Measurements from ENCODE around the gene HMGN3. TPM values are rescaled to one million over a fixed set of nuclear protein-coding genes. Genes with fewer than 3 reads are reported as not detected.
A peak's percentile ranks its signal among the peaks of the same experiment; 100 is the strongest.

Gene HMGN3
- total and polyA plus RNA-seq, 2 of the 13 experiments (the other 11 are each of a cell fraction or from before 2014, with no cell fraction given) = 67.9 to 145 TPM

GRCh38 chr6:79233611-79234149 lies 802 bp downstream of the HMGN3 start (continued):
- TF ChIP-seq ZMYM2 (CRISPR knock-in tag; IDR thresholded peaks at IDR 0.05) (no peak), TOE1 (CRISPR knock-in tag; IDR thresholded peaks at IDR 0.05) (no peak), KLF16 (CRISPR knock-in tag; IDR thresholded peaks at IDR 0.05) (peak in 1 of 2 experiments; percentile 65; a peak in 1 of 4 replicates), ZNF644 (CRISPR knock-in tag; IDR thresholded peaks at IDR 0.05; ENCODE audit: low read depth) (peak; percentile 66), RFXANK (CRISPR knock-in tag; IDR thresholded peaks at IDR 0.05) (no peak), DR1 (CRISPR knock-in tag; IDR thresholded peaks at IDR 0.05) (peak; percentile 58; the same call in 1 of the 2 replicates), STAT6 (CRISPR knock-in tag; IDR thresholded peaks at IDR 0.05; ENCODE audit: borderline replicate concordance) (no peak), ZNF292 (CRISPR knock-in tag; IDR thresholded peaks at IDR 0.05; ENCODE audit: borderline replicate concordance, low read depth) (peak; percentile 78; the same call in 1 of the 2 replicates), ZNF441 (CRISPR knock-in tag; IDR thresholded peaks at IDR 0.05; ENCODE audit: borderline replicate concordance) (no peak), CERS6 (CRISPR knock-in tag; IDR thresholded peaks at IDR 0.05) (no peak), ZFAT (CRISPR knock-in tag; conservative IDR thresholded peaks at IDR 0.05) (0 out of 2 replicates have a peak, but pooled peaks have one; percentile 9), CTCF (CRISPR knock-in tag; IDR thresholded peaks at IDR 0.05) (peak; percentile 29; the same call in 1 of the 2 replicates), NRL (CRISPR knock-in tag; IDR thresholded peaks at IDR 0.05; ENCODE audit: borderline replicate concordance) (0 out of 2 replicates have a peak, but pooled peaks have one; percentile 81), LRRFIP1 (CRISPR knock-in tag; conservative IDR thresholded peaks at IDR 0.05) (no peak), MLLT10 (CRISPR knock-in tag; IDR thresholded peaks at IDR 0.05) (no peak), SOX5 (CRISPR knock-in tag; IDR thresholded peaks at IDR 0.05; ENCODE audit: borderline replicate concordance) (peak; percentile 29; the same call in 1 of the 2 replicates), TEAD2 (CRISPR knock-in tag; IDR thresholded peaks at IDR 0.05) (no peak), PRDM4 (CRISPR knock-in tag; IDR thresholded peaks at IDR 0.05; ENCODE audit: borderline replicate concordance) (no peak)

Measured in HepG2 (cell line).